HG03135 (cell line): Measurements from ENCODE around the gene GRK3.

Experiments
- ATAC-seq: cut with Tn5 transposase; IDR thresholded peaks from one replicate; pipeline ENCODE4 v1.9.1; 2021; ENCODE audit warnings: mild to moderate bottlenecking, moderate library complexity; ENCODE audit not compliant: unreplicated experiment

Gene GRK3

GRCh38 chr22:25777870-25778269 lies 213.4 kb downstream of the GRK3 start:
- no peak for ATAC-seq
